Type B pancreatic cell (in vitro differentiated cells): ENCODE results near the gene KRTAP1-5. TPM values are rescaled to one million over a fixed set of nuclear protein-coding genes. Genes with fewer than 3 reads are reported as not detected.

Experiments
- DNase-seq: peaks from one replicate; pipeline ENCODE4 v3.0.0; 2021; ENCODE audit warnings: mixed read lengths; ENCODE audit not compliant: unreplicated experiment; ENCODE audit errors: extremely low spot score
- H3K27ac Mint-ChIP-seq: 2 replicates; pipeline ENCODE4 v1.8.0; 2021; ENCODE audit warnings: mild to moderate bottlenecking, mixed read lengths
- H3K27me3 Mint-ChIP-seq: 2 replicates; pipeline ENCODE4 v1.8.0; 2021; ENCODE audit warnings: mixed read lengths
- H3K36me3 Mint-ChIP-seq: 2 replicates; pipeline ENCODE4 v1.8.0; 2021; ENCODE audit warnings: mixed read lengths
- H3K4me1 Mint-ChIP-seq: one replicate; pipeline ENCODE4 v1.8.0; 2021; ENCODE audit warnings: mixed read lengths; ENCODE audit not compliant: unreplicated experiment
- H3K4me3 Mint-ChIP-seq: 2 replicates; pipeline ENCODE4 v1.8.0; 2021; ENCODE audit warnings: mild to moderate bottlenecking, mixed read lengths
- H3K9me3 Mint-ChIP-seq: 2 replicates; pipeline ENCODE4 v1.8.0; 2021; ENCODE audit warnings: mixed read lengths
- total RNA-seq: library from RNA; stranded (reverse); gene quantifications from 2 replicates; pipeline ENCODE4 v1.2.1, GENCODE V29; 2021; ENCODE audit warnings: low replicate concordance
- TF ChIP-seq, protein P1 (sequence below): fragments of 200-600 bp; sonication (generic); conservative IDR thresholded peaks from 2 replicates; pipeline ENCODE4 v1.5.0; 2021; ENCODE audit warnings: antibody characterized with exemption, mild to moderate bottlenecking

Gene KRTAP1-5
- total RNA-seq, 1 donor from 2014 or later, result not detected

GRCh38 chr17:41018541-41018940 lies 8.5 kb downstream of the KRTAP1-5 start:
- TF ChIP-seq, protein P1, sequence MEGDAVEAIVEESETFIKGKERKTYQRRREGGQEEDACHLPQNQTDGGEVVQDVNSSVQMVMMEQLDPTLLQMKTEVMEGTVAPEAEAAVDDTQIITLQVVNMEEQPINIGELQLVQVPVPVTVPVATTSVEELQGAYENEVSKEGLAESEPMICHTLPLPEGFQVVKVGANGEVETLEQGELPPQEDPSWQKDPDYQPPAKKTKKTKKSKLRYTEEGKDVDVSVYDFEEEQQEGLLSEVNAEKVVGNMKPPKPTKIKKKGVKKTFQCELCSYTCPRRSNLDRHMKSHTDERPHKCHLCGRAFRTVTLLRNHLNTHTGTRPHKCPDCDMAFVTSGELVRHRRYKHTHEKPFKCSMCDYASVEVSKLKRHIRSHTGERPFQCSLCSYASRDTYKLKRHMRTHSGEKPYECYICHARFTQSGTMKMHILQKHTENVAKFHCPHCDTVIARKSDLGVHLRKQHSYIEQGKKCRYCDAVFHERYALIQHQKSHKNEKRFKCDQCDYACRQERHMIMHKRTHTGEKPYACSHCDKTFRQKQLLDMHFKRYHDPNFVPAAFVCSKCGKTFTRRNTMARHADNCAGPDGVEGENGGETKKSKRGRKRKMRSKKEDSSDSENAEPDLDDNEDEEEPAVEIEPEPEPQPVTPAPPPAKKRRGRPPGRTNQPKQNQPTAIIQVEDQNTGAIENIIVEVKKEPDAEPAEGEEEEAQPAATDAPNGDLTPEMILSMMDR, result no peak
- H3K27me3 Mint-ChIP-seq, result no peaks in the 10 kb centered on the region
- DNase-seq, result no peak
- H3K4me3 Mint-ChIP-seq, result no peak overlapping the region
- no peaks in the 10 kb centered on the region for H3K4me1 Mint-ChIP-seq
- H3K27ac Mint-ChIP-seq, result no peak overlapping the region
- peaks cover 3% of the 10 kb centered on the region for H3K36me3 Mint-ChIP-seq
- H3K9me3 Mint-ChIP-seq, result no peaks in the 10 kb centered on the region

DNA sequence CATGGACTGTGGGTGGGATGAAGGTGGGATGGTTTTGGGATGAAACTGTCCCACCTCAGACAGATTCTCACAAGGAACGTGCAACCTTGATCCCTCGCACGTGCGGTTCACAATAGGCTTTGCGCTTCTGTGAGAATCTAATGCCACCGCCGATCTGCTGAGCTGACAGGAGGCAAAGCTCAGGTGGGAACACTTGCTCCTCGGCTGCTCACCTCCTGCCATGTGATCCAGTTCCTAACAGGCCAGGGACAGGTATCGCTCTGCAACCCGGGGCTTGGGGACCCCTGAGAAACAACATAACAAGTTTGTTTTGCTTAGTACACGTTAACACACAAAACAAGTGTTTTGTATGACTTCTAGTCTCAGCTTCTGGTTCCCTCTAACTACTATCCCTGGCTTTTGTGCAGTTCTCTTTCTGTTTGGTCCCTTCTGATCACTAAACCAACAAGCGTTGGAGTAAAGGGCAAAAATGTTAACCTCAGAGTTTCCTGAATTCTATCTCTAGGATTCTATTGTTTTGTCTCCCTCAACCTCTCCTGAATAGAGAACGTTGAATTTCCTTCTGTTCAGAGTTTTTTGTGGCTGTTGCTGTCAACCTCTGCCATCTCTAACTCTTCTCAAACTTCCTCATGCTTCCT lies 10.3 kb downstream of the KRTAP1-5 start:
- TF ChIP-seq, protein P1, result no peak
- no peak overlapping the region for H3K27ac Mint-ChIP-seq
- no peak for DNase-seq
- no peaks in the 10 kb centered on the region for H3K36me3 Mint-ChIP-seq
- H3K4me3 Mint-ChIP-seq, result no peak overlapping the region
- peaks cover 4% of the 10 kb centered on the region for H3K4me1 Mint-ChIP-seq
- no peaks in the 10 kb centered on the region for H3K27me3 Mint-ChIP-seq
- no peaks in the 10 kb centered on the region for H3K9me3 Mint-ChIP-seq

- no peak for DNase-seq
- no peaks in the 10 kb centered on the region for H3K36me3 Mint-ChIP-seq
Observed at GRCh38 chr17:41015454-41015853, 11.6 kb downstream of the KRTAP1-5 start.

DNA sequence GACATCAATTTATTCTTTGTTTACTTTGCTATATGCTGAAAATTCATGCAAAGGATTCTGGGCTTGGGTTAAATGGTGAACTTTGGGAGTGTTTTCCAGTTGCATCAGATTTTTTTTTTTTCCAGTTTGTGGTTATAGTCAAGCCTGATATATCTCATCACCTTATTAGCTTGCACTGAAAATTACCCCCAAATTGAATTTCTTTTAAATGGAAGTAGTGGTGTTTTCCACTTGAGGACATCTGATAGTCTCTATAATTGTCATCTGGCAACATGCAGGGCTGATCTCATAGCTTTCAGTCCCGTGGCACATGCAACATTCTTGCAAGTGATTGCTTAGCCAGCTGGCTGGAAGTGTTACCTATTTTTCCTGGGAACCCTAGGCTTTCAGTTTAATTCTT lies 13.4 kb downstream of the KRTAP1-5 start:
- Mint-ChIP-seq H3K27ac (no peak overlapping the region), H3K4me3 (no peak overlapping the region), H3K36me3 (no peaks in the 10 kb centered on the region), H3K4me1 (peaks cover 17% of the 10 kb centered on the region), H3K9me3 (no peaks in the 10 kb centered on the region), H3K27me3 (no peaks in the 10 kb centered on the region)
- TF ChIP-seq, protein P1, result no peak
- no peak for DNase-seq

More at GRCh38 chr17:41015454-41015853, 11.6 kb downstream of the KRTAP1-5 start:
- TF ChIP-seq, protein P1, result no peak
- Mint-ChIP-seq H3K4me3 (no peak overlapping the region), H3K4me1 (peaks cover 4% of the 10 kb centered on the region), H3K27ac (no peak overlapping the region), H3K27me3 (no peaks in the 10 kb centered on the region), H3K9me3 (no peaks in the 10 kb centered on the region)

GRCh38 chr17:41013181-41013580 lies 13.8 kb downstream of the KRTAP1-5 start:
- peaks cover 18% of the 10 kb centered on the region for H3K4me1 Mint-ChIP-seq
- H3K27me3 Mint-ChIP-seq, result no peaks in the 10 kb centered on the region
- TF ChIP-seq, protein P1, result no peak
- no peak overlapping the region for H3K27ac Mint-ChIP-seq
- DNase-seq, result no peak
- no peak overlapping the region for H3K4me3 Mint-ChIP-seq
- no peaks in the 10 kb centered on the region for H3K9me3 Mint-ChIP-seq
- H3K36me3 Mint-ChIP-seq, result no peaks in the 10 kb centered on the region
